ENCODE data around the gene ABHD1. TPM values are rescaled to one million over a fixed set of nuclear protein-coding genes. Genes with fewer than 3 reads are reported as not detected.

The ABHD1 gene
- total RNA-seq, 1 donor from 2014 or later: not detected

DNA sequence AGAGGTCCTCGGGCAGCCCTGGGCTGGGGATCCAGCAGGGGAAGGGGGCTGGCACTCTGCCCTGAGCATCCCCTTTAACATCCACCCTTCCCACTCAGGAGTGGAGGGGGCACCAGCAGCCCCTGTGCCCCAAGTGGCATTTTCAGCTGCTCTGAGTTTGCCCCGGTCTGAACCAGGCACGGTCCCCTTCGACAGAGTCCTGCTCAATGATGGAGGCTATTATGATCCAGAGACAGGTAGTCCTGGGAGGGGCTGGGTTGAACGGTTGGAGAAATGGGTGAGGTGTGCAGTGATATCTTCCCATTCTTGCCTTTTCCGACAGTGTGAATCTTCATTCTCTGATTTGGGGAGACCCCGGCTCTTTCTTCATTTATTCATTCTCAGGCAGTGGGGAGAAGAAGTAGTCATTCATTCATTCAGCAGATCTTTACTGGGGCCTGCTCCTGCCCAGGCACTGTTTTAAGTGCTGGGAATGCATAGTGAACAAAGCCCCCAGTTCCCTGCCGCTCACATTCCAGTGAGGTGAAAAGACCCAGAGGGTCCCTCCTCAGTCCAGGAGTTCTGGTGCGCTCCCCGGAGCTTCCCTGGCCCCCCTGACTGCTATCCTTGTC lies 38.4 kb upstream of the ABHD1 start:
- Histone ChIP-seq H3K27ac (peak overlapping the region; percentile 81 to 87), H3K27me3 (no peaks in the 10 kb centered on the region), H3K36me3 (peaks cover 11 to 18% of the 10 kb centered on the region in 2 donors), H3K9me3 (no peaks in the 10 kb centered on the region), H3K4me1 (peaks cover 15 to 36% of the 10 kb centered on the region in 2 donors), H3K4me3 (peak overlapping the region; percentile 61 to 66)
- no peak for DNase-seq (ENCODE audit: low spot score in 2 of 2)
- intact Hi-C loops (cut with DNase I): loop anchor here (1.0 to 5.0 kb wide), 2 partner anchors 47 to 124 kb away; partner anchors contain the start of gene PREB
- TF ChIP-seq, protein P1, sequence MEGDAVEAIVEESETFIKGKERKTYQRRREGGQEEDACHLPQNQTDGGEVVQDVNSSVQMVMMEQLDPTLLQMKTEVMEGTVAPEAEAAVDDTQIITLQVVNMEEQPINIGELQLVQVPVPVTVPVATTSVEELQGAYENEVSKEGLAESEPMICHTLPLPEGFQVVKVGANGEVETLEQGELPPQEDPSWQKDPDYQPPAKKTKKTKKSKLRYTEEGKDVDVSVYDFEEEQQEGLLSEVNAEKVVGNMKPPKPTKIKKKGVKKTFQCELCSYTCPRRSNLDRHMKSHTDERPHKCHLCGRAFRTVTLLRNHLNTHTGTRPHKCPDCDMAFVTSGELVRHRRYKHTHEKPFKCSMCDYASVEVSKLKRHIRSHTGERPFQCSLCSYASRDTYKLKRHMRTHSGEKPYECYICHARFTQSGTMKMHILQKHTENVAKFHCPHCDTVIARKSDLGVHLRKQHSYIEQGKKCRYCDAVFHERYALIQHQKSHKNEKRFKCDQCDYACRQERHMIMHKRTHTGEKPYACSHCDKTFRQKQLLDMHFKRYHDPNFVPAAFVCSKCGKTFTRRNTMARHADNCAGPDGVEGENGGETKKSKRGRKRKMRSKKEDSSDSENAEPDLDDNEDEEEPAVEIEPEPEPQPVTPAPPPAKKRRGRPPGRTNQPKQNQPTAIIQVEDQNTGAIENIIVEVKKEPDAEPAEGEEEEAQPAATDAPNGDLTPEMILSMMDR (IDR thresholded peaks at IDR 0.05): no peak

DNA sequence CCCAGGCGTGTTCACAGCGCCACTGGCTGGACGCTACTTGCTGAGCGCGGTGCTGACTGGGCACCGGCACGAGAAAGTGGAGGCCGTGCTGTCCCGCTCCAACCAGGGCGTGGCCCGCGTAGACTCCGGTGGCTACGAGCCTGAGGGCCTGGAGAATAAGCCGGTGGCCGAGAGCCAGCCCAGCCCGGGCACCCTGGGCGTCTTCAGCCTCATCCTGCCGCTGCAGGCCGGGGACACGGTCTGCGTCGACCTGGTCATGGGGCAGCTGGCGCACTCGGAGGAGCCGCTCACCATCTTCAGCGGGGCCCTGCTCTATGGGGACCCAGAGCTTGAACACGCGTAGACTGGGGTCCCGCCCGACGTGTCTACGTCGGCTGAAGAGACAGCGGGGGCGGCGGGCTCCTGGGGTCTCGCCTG lies 37.9 kb upstream of the ABHD1 start:
- TF ChIP-seq, protein P1 (IDR thresholded peaks at IDR 0.05): peak; percentile 42 to 81 (median 48)
- Histone ChIP-seq H3K36me3 (peaks cover 11 to 18% of the 10 kb centered on the region in 2 donors), H3K4me3 (peak overlapping the region; percentile 61 to 66), H3K4me1 (peaks cover 12 to 31% of the 10 kb centered on the region in 2 donors), H3K9me3 (no peaks in the 10 kb centered on the region), H3K27me3 (no peaks in the 10 kb centered on the region), H3K27ac (peak overlapping the region; percentile 81 to 87)
- intact Hi-C loops (cut with DNase I): loop anchor here (1.0 to 5.0 kb wide), 6 partner anchors 14 to 127 kb away; partner anchors contain the start of genes ATRAID, OST4, PREB and SLC5A6
- DNase-seq (ENCODE audit: low spot score in 2 of 2): peak; percentile 53 to 89

DNA sequence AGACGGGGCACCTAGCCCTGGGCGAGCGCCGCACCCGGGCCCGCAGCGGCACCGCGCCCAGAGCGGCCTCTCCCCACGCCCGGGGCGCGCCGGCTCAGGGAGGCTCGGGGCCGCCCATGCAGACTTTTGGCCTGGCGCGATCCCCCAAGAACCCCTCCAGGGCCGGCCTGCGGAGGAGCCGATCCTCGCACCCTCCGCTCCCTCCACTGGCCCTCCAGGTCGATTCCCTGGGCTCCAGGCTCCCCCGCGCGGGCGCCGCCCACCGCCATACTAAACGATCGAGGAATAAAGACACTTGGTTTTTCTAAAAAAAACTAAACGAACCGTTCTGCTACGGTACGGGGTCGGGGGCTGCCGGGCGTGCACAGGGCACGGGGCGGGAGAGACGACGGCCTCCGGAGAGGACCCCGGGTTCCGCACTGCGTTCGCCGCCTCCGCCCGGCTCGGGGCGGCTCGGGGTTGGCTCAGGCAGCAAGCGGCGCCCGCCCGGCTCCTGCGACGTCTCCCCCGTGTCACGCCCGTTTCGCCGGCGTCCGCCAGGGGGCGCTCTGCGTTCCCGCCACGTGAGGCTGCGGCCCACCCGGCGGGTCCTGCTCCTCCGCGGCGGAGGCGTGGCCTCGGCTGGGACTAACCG lies 37.4 kb upstream of the ABHD1 start:
- TF ChIP-seq, protein P1 (IDR thresholded peaks at IDR 0.05): peak; percentile 80 to 98 (median 85)
- Histone ChIP-seq H3K27me3 (no peaks in the 10 kb centered on the region), H3K4me3 (peak overlapping the region; percentile 61 to 66), H3K4me1 (peaks cover 9 to 29% of the 10 kb centered on the region in 2 donors), H3K27ac (peak overlapping the region; percentile 81 to 87), H3K36me3 (peaks cover 11 to 18% of the 10 kb centered on the region in 2 donors), H3K9me3 (no peaks in the 10 kb centered on the region)
- peak; percentile 78 to 97 for DNase-seq (ENCODE audit: low spot score in 2 of 2)
- intact Hi-C loops (cut with DNase I): loop anchor here (1.0 to 5.0 kb wide), 5 partner anchors 15 to 127 kb away; partner anchors contain the start of genes ATRAID, OST4, PREB and SLC5A6

DNA sequence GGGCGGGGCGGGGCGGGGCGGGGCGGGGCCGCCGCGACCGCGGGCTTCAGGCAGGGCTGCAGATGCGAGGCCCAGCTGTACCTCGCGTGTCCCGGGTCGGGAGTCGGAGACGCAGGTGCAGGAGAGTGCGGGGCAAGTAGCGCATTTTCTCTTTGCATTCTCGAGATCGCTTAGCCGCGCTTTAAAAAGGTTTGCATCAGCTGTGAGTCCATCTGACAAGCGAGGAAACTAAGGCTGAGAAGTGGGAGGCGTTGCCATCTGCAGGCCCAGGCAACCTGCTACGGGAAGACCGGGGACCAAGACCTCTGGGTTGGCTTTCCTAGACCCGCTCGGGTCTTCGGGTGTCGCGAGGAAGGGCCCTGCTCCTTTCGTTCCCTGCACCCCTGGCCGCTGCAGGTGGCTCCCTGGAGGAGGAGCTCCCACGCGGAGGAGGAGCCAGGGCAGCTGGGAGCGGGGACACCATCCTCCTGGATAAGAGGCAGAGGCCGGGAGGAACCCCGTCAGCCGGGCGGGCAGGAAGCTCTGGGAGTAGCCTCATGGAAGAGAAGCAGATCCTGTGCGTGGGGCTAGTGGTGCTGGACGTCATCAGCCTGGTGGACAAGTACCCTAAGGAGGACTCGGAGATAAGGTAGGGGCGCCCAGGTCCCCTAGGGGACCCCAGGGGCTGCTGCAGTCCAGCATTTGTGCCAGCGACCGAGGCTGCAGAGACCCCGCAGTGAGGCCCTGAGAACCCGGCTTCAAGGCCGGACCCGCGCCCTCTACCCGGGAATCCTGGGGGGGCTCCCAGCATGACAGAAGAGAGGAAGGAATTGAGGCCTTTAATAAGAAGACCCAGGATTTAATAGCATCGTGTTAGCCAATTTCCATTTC lies 36.7 kb upstream of the ABHD1 start, which contains the start of gene KHK:
Gene KHK, plus strand, starts transcription at position 49 of the 870 bp plus-strand sequence. Its CDS starts 488 bp downstream, at position 537.
- Histone ChIP-seq H3K9me3 (no peaks in the 10 kb centered on the region), H3K36me3 (peaks cover 11 to 16% of the 10 kb centered on the region in 2 donors), H3K4me3 (peak within 1 kb of the TSS; percentile 61 to 66), H3K27ac (peak within 1 kb of the TSS; percentile 81 to 87), H3K4me1 (peaks cover 4 to 22% of the 10 kb centered on the region in 2 donors), H3K27me3 (no peaks in the 10 kb centered on the region)
- intact Hi-C loops (cut with DNase I): loop anchor here (1.0 to 5.0 kb wide), 5 partner anchors 16 to 126 kb away; partner anchors contain the start of genes ATRAID, OST4, PREB and SLC5A6
- DNase-seq (ENCODE audit: low spot score in 2 of 2): peak in 1 of 2 donors; percentile 74
- TF ChIP-seq, protein P1 (IDR thresholded peaks at IDR 0.05): no peak

DNA sequence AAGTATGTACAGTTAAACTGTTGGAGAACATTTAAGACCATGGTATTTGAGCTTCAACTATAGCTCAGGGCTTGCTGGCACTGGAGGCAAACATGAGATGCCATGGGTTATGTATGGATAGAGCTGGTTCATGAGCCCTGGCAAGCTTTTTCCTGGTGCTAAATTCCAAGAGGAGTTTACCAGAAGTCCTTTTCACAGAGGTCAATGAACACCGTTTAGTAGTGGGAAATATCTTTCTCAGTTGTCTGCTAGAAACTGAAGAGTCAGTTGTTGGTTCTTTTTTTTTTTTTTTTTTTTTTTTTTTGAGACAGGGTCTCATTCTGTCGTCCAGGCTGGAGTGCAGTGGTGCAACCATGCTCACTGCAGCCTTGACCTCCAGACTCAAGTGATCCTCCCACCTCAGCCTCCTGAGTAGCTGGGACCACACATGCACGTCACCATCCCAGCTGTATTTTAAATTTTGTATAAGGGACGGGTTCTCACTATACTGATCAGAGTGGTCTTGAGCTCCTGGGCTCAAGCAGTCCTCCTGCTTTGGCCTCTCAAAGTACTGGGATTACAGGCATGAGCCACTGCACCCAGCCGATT lies 35.7 kb upstream of the ABHD1 start:
- Histone ChIP-seq H3K4me1 (peaks cover 4 to 18% of the 10 kb centered on the region in 2 donors), H3K9me3 (no peaks in the 10 kb centered on the region), H3K27me3 (no peaks in the 10 kb centered on the region), H3K27ac (no peak overlapping the region), H3K36me3 (peaks cover 4 to 7% of the 10 kb centered on the region in 2 donors), H3K4me3 (no peak overlapping the region)
- DNase-seq (ENCODE audit: low spot score in 2 of 2): no peak
- TF ChIP-seq, protein P1 (IDR thresholded peaks at IDR 0.05): no peak
- intact Hi-C loops (cut with DNase I): loop anchor here (2.0 to 5.0 kb wide), 2 partner anchors 44 to 125 kb away; partner anchors contain the start of genes ATRAID, PREB and SLC5A6
